B cell (primary cell): ENCODE data around the gene RASA2. TPM values are rescaled to one million over a fixed set of nuclear protein-coding genes. Genes with fewer than 3 reads are reported as not detected.

Experiments used
- ATAC-seq: fragments of 200-7000 bp; cut with Tn5 transposase; one replicate; pipeline ENCODE4 v1.10.0; 2021; ENCODE audit warnings: low read depth, mild to moderate bottlenecking, moderate number of reproducible peaks, moderate library complexity
- CTCF ChIA-PET: fragments of 350-600 bp; sonication (Branson Sonifier 250); formaldehyde crosslinking; loops from one replicate; lab custom pipeline; 2021; ENCODE audit warnings: antibody characterized with exemption, inconsistent platforms; lab: Charles Lee
- POLR2A ChIA-PET: fragments of 350-600 bp; sonication (Branson Sonifier 250); formaldehyde crosslinking; loops from one replicate; lab custom pipeline; 2021; ENCODE audit warnings: antibody characterized with exemption; lab: Charles Lee
- DNase-seq: peaks from one replicate; pipeline ENCODE4 v3.0.0; 2013
- H2AFZ ChIP-seq: 2 replicates; pipeline ENCODE4 v1.6.1; 2012; ENCODE audit warnings: mild to moderate bottlenecking, low read depth, low read length; ENCODE audit not compliant: insufficient read depth, poor library complexity, severe bottlenecking
- H3K27ac ChIP-seq, 2 donors: 1 replicate in 1 of 2; 2 replicates in 1 of 2; pipeline ENCODE4 v1.5.1; 2012 to 2013; ENCODE audit warnings: low read length in 2 of 2, mild to moderate bottlenecking in 2 of 2, moderate library complexity in 1 of 2
- H3K27me3 ChIP-seq, 4 experiments: fragments of 200-600 bp in 1 of 4; sonication (generic) in 1 of 4; replicated peaks in 1 of 4; 1 replicate in 2 of 4; 2 replicates in 2 of 4; pipeline versions ENCODE4 v1.6.1 to v1.7.0; 2013 to 2016; ENCODE audit warnings: low read length in 3 of 4, mild to moderate bottlenecking in 2 of 4, mixed read lengths in 1 of 4, moderate library complexity in 1 of 4; ENCODE audit not compliant: insufficient read depth in 4 of 4, control insufficient read depth in 3 of 4; ENCODE audit errors: control extremely low read depth in 1 of 4
- H3K36me3 ChIP-seq, 2 experiments: replicated peaks in 1 of 2; 1 replicate in 1 of 2; 2 replicates in 1 of 2; pipeline versions ENCODE4 v1.6.1 to v1.7.1; 2013; ENCODE audit warnings: low read length in 1 of 2; ENCODE audit not compliant: insufficient read depth in 2 of 2, control insufficient read depth in 1 of 2; ENCODE audit errors: control extremely low read depth in 1 of 2, extremely low read depth in 1 of 2
- H3K4me1 ChIP-seq, 2 donors: fragments of 200-600 bp in 1 of 2; sonication (generic) in 1 of 2; 1 replicate in 1 of 2; 2 replicates in 1 of 2; pipeline versions ENCODE4 v1.5.1 to v1.6.1; 2013 to 2017; ENCODE audit warnings: low read length in 2 of 2; ENCODE audit not compliant: control insufficient read depth in 2 of 2, insufficient read depth in 2 of 2
- H3K4me2 ChIP-seq: replicated peaks from 2 replicates; pipeline ENCODE3; 2012; ENCODE audit warnings: mild to moderate bottlenecking, low read depth, low read length; ENCODE audit not compliant: poor library complexity, severe bottlenecking
- H3K4me3 ChIP-seq, 5 experiments: fragments of 200-600 bp in 1 of 5; sonication (generic) in 1 of 5; 1 replicate in 3 of 5; 2 replicates in 2 of 5; pipeline versions ENCODE4 v1.5.1 to v1.7.0; 2011 to 2016; ENCODE audit warnings: low read length in 4 of 5, mild to moderate bottlenecking in 4 of 5, low read depth in 2 of 5, control low read depth in 1 of 5, moderate library complexity in 1 of 5; ENCODE audit not compliant: insufficient read depth in 1 of 5; ENCODE audit errors: control extremely low read depth in 1 of 5, extremely low read depth in 1 of 5
- H3K79me2 ChIP-seq: fragments of 200-600 bp; sonication (generic); one replicate; pipeline ENCODE4 v1.6.0; 2016; ENCODE audit warnings: low read length; ENCODE audit not compliant: control insufficient read depth, insufficient read depth
- H3K9ac ChIP-seq: fragments of 200-600 bp; sonication (generic); 2 replicates; pipeline ENCODE4 v1.6.1; 2017; ENCODE audit warnings: mild to moderate bottlenecking, low read length, moderate library complexity
- H3K9me3 ChIP-seq, 3 donors: one replicate each; pipeline versions ENCODE4 v1.6.1 to v1.7.1; 2013; ENCODE audit warnings: low read length in 2 of 3; ENCODE audit not compliant: control insufficient read depth in 2 of 3, insufficient read depth in 1 of 3; ENCODE audit errors: control extremely low read depth in 1 of 3
- H4K20me1 ChIP-seq: 2 replicates; pipeline ENCODE4 v1.6.0; 2012; ENCODE audit warnings: mild to moderate bottlenecking, low read length; ENCODE audit not compliant: insufficient read depth, control insufficient read depth, poor library complexity, severe bottlenecking
- H3K27ac Mint-ChIP-seq: one replicate; pipeline ENCODE4 v1.8.0; 2021; ENCODE audit warnings: mixed read lengths
- H3K27me3 Mint-ChIP-seq: one replicate; pipeline ENCODE4 v1.8.0; 2021; ENCODE audit warnings: mixed read lengths
- H3K4me1 Mint-ChIP-seq: one replicate; pipeline ENCODE4 v1.8.0; 2021; ENCODE audit warnings: mixed read lengths
- H3K4me3 Mint-ChIP-seq: one replicate; pipeline ENCODE4 v1.8.0; 2021; ENCODE audit warnings: mixed read lengths
- H3K9me3 Mint-ChIP-seq: one replicate; pipeline ENCODE4 v1.8.0; 2022; ENCODE audit warnings: mixed read lengths; ENCODE audit not compliant: insufficient read depth
- CTCF ChIP-seq: fragments of 200-600 bp; IDR thresholded peaks from one replicate; pipeline ENCODE4 v1.8.0; 2022; ENCODE audit warnings: antibody characterized with exemption, mild to moderate bottlenecking
- EZH2 ChIP-seq: IDR thresholded peaks from 2 replicates; pipeline ENCODE4 v1.6.1; 2012; ENCODE audit warnings: borderline replicate concordance, low read depth, mild to moderate bottlenecking, moderate library complexity, low read length; ENCODE audit not compliant: insufficient read depth, poor library complexity, severe bottlenecking
- WGBS: methylation state at CpG from one replicate; pipeline ENCODE4 v1.1.5; 2013; ENCODE audit warnings: missing lambda C conversion rate; ENCODE audit not compliant: insufficient coverage; 5-methylcytosine and 5-hydroxymethylcytosine counted together
- intact Hi-C: fragments of 100-400 bp; cut with micrococcal nuclease; formaldehyde crosslinking; loops from one replicate; pipeline ENCODE4 v1.10.0; 2022
- polyA plus RNA-seq: library from polyadenylated mRNA; depleted of rRNA; stranded (reverse); fragments of >200 nt; gene quantifications from 2 replicates; pipeline ENCODE4 v1.2.3, GENCODE V29; 2012
- total RNA-seq, 2 donors: library from RNA; stranded (reverse); fragments of 120-200 nt in 1 of 2; gene quantifications; 1 replicate in 1 of 2; 2 replicates in 1 of 2; pipeline versions ENCODE4 v1.2.3 to v1.2.4, GENCODE V29; 2013 to 2022

The RASA2 gene
- total and polyA plus RNA-seq, 2 donors (not counting 1 experiment from before 2014, with no cell fraction given): 12.3 to 47.7 TPM

- no peak overlapping the region for H3K4me2 ChIP-seq
- no peak overlapping the region for H2AFZ ChIP-seq
- ChIA-PET CTCF (interaction anchor here (0.6 kb wide), 1 partner anchor 1101 kb away, joined by 3 read pairs; no protein-coding TSS in a partner anchor), POLR2A (no interaction called here)
- H3K27ac ChIP-seq: no peak overlapping the region
- intact Hi-C loops: no loop called here
- H3K27ac Mint-ChIP-seq: no peak overlapping the region
- no peaks in the 10 kb centered on the region for H4K20me1 ChIP-seq
- no peak overlapping the region for H3K4me3 ChIP-seq
- no peak overlapping the region for H3K9ac ChIP-seq
- DNase-seq: no peak
- no CpG with 5 or more reads among the region's 2 CpGs for WGBS
- TF ChIP-seq CTCF (no peak), EZH2 (no peak)
- H3K27me3 ChIP-seq: no peaks in the 10 kb centered on the region
- H3K36me3 ChIP-seq: peaks cover 17 to 58% of the 10 kb centered on the region in 2 experiments
- H3K27me3 Mint-ChIP-seq: no peaks in the 10 kb centered on the region
- H3K9me3 ChIP-seq: no peaks in the 10 kb centered on the region
- H3K79me2 ChIP-seq: no peaks in the 10 kb centered on the region
- no peaks in the 10 kb centered on the region for H3K9me3 Mint-ChIP-seq
- no peak for ATAC-seq
- no peaks in the 10 kb centered on the region for H3K4me1 Mint-ChIP-seq
- H3K4me3 Mint-ChIP-seq: no peak overlapping the region
- H3K4me1 ChIP-seq: no peaks in the 10 kb centered on the region
Measured at GRCh38 chr3:141594357-141594756, 107.5 kb downstream of the RASA2 start.

DNA sequence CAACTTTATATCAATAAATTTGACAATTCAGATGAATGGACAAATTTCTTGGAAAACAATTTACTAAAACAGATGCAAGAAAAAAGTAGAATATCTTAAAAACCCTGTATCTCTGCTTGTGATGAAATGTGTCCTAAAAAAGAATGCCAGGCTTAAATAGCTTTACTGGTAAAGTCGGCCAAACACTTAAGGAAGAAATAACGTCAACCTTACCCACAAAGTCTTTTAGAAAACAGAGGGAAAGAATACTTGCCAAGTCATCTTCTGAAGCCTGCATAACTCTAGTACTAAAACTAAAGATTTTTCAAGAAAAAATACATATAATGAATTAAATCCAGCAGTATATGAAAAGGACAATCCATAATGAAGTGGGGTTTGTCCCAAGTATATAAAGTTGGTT lies 111.1 kb downstream of the RASA2 start:
- intact Hi-C loops: no loop called here
- Histone ChIP-seq H3K9me3 (peaks cover 0 to 14% (median 5%) of the 10 kb centered on the region in 3 donors), H4K20me1 (no peaks in the 10 kb centered on the region), H3K4me3 (no peak overlapping the region), H3K27me3 (no peaks in the 10 kb centered on the region), H3K27ac (no peak overlapping the region), H3K9ac (no peak overlapping the region), H2AFZ (no peak overlapping the region), H3K4me1 (no peaks in the 10 kb centered on the region), H3K79me2 (no peaks in the 10 kb centered on the region), H3K36me3 (peaks cover 7 to 31% of the 10 kb centered on the region in 2 experiments), H3K4me2 (no peak overlapping the region)
- Mint-ChIP-seq H3K27me3 (no peaks in the 10 kb centered on the region), H3K27ac (no peak overlapping the region), H3K9me3 (peaks cover 6% of the 10 kb centered on the region), H3K4me1 (no peaks in the 10 kb centered on the region), H3K4me3 (no peak overlapping the region)
- TF ChIP-seq EZH2: no peak
- DNase-seq (no peak), ATAC-seq (no peak)
- WGBS: no CpG with 5 or more reads among the region's 2 CpGs
- ChIA-PET POLR2A (no interaction called here), CTCF (no interaction called here)
